ENCODE data around the gene EVC.

DNA sequence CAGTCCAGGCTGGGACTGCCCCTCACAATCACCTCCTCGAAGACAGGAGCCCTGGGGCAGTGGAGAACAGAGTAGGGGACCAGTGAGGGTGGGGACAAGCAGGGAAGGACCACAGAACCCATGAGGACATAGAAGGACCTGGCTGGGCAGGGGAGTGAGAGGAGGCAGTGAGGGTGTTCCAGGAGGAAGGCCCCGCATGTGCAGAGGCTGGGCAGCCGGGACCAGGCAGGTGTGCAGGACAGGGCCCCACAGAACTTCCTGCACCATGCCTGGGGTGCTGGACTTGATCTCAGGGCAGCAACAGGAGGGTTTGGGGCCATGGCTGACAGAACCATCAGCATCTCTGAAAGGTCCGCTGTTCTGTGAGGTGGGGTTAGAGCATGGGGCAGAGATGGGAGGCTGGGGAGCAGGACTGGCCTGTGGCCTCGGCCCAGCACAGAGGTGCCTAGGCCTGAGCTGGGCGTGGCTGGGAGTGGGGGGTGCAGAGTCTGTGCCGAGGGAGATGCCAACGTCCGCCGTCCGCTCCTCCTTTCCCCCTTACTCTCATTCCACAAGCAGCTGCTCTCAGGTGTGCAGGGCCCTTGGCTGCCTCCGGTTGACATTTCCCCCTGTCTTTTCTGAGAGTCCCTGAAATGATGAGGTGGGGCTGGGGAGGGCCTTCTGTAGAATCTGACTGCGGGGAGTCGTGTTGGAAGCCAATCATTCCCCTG lies 40.8 kb downstream of the EVC start:
- TF ChIP-seq GATA3 (IDR thresholded peaks at IDR 0.05; ENCODE audit: low read depth, low read length) (no peak), GATA2 (IDR thresholded peaks at IDR 0.05; ENCODE audit: low read depth, low read length) (no peak)

Data from SH-SY5Y (cell line).